PC-3 (cell line): ENCODE measurements around the gene TEAD1. TPM values are rescaled to one million over a fixed set of nuclear protein-coding genes. Genes with fewer than 3 reads are reported as not detected.

ENCODE experiments used
- ATAC-seq: fragments of 200-7000 bp; cut with Tn5 transposase; 2 replicates; pipeline ENCODE4 v1.9.1; 2020; ENCODE audit warnings: mild to moderate bottlenecking, moderate library complexity
- BruUV-seq: library from RNA; stranded (reverse); fragments of 400-500 nt; replicated peaks from 2 replicates; lab custom pipeline; 2021; lab: Mats Ljungman, UMichigan
- CTCF ChIA-PET: fragments of 300-600 bp; sonication (Branson Sonifier 250); formaldehyde crosslinking; loops from one replicate; lab custom pipeline; 2022; ENCODE audit warnings: antibody characterized with exemption; lab: Charles Lee
- POLR2A ChIA-PET: fragments of 300-600 bp; sonication (Branson Sonifier 250); formaldehyde crosslinking; loops from one replicate; lab custom pipeline; 2022; ENCODE audit warnings: antibody characterized with exemption; ENCODE audit not compliant: unreplicated experiment; lab: Charles Lee
- DNase-seq: peaks from one replicate; pipeline ENCODE4 v3.0.0-alpha.2; 2015
- H2AFZ ChIP-seq: fragments of 300-600 bp; sonication (generic); 2 replicates; pipeline ENCODE4 v1.6.0; 2016; ENCODE audit warnings: antibody characterized with exemption, low read length
- H3F3A ChIP-seq: fragments of 300-600 bp; sonication (generic); one replicate; pipeline ENCODE4 v1.6.0; 2017; ENCODE audit warnings: antibody characterized with exemption, low read length, control low read depth, mild to moderate bottlenecking; ENCODE audit not compliant: unreplicated experiment
- H3K27ac ChIP-seq: fragments of 300-600 bp; sonication (generic); 2 replicates; pipeline ENCODE4 v1.5.1; 2016; ENCODE audit warnings: mild to moderate bottlenecking, low read length
- H3K27me3 ChIP-seq: fragments of 300-600 bp; sonication (generic); 2 replicates; pipeline ENCODE4 v1.6.1; 2016; ENCODE audit warnings: low read length, mixed read lengths
- H3K36me3 ChIP-seq: fragments of 300-600 bp; sonication (generic); 2 replicates; pipeline ENCODE4 v1.6.1; 2016; ENCODE audit warnings: low read depth, mixed run types, low read length, mixed read lengths
- H3K4me1 ChIP-seq: fragments of 300-600 bp; sonication (generic); 2 replicates; pipeline ENCODE4 v1.5.1; 2016; ENCODE audit warnings: low read length; ENCODE audit not compliant: insufficient read depth
- H3K4me2 ChIP-seq: fragments of 300-600 bp; sonication (generic); 2 replicates; pipeline ENCODE4 v1.6.0; 2016; ENCODE audit warnings: low read length
- H3K4me3 ChIP-seq: fragments of 300-600 bp; sonication (generic); 2 replicates; pipeline ENCODE4 v1.5.1; 2016; ENCODE audit warnings: mild to moderate bottlenecking, low read length, mixed read lengths
- H3K79me2 ChIP-seq: fragments of 300-600 bp; sonication (generic); 2 replicates; pipeline ENCODE4 v1.6.1; 2017; ENCODE audit warnings: low read length, mixed read lengths
- H3K9ac ChIP-seq: fragments of 300-600 bp; sonication (generic); 2 replicates; pipeline ENCODE4 v1.6.0; 2016; ENCODE audit warnings: mild to moderate bottlenecking, low read length
- H3K9me2 ChIP-seq: fragments of 300-600 bp; sonication (generic); replicated peaks from 2 replicates; pipeline ENCODE4 v1.6.1; 2016; ENCODE audit warnings: mixed run types, low read length, mixed read lengths
- H3K9me3 ChIP-seq: fragments of 300-600 bp; sonication (generic); 2 replicates; pipeline ENCODE4 v1.6.1; 2016; ENCODE audit warnings: low read length, mixed read lengths
- H4K20me1 ChIP-seq: fragments of 300-600 bp; sonication (generic); 2 replicates; pipeline ENCODE4 v1.6.1; 2016; ENCODE audit warnings: low read length, mixed read lengths
- CTCF ChIP-seq: fragments of 300-600 bp; sonication (generic); conservative IDR thresholded peaks from 2 replicates; pipeline ENCODE4 v1.5.1; 2017; ENCODE audit warnings: antibody characterized with exemption, low read depth, mild to moderate bottlenecking, low read length
- EZH2 ChIP-seq: fragments of 300-600 bp; sonication (generic); IDR thresholded peaks from one replicate; pipeline ENCODE4 v1.6.1; 2017; ENCODE audit warnings: antibody characterized with exemption, mild to moderate bottlenecking, low read length; ENCODE audit not compliant: unreplicated experiment
- EZH2phosphoT487 ChIP-seq: fragments of 300-600 bp; sonication (generic); IDR thresholded peaks from 2 replicates; pipeline ENCODE4 v1.6.1; 2018; ENCODE audit warnings: mild to moderate bottlenecking, antibody characterized with exemption, low read length, borderline replicate concordance
- intact Hi-C: fragments of 100-400 bp; cut with micrococcal nuclease; formaldehyde crosslinking; loops from 2 replicates; pipeline ENCODE4 v1.9.0; 2023
- total RNA-seq: library from RNA; depleted of rRNA; stranded (reverse); fragments of >200 nt; gene quantifications from 2 replicates; pipeline ENCODE4 v1.2.3, GENCODE V29; 2014

Gene TEAD1
- total RNA-seq, 1 experiment from 2014 or later: 70.2 TPM

GRCh38 chr11:12864316-12865156 lies 190.3 kb downstream of the TEAD1 start:
- intact Hi-C loops: no loop called here
- POLR2A ChIA-PET: no interaction called here
- no TSS peak for BruUV-seq
- ATAC-seq (peak; percentile 38), DNase-seq (peak; percentile 30)
- peaks cover 8% of the 10 kb centered on the region for H3K79me2 ChIP-seq
- H3K36me3 ChIP-seq: peaks cover 11% of the 10 kb centered on the region; the same call in 1 of the 2 replicates
- no peaks in the 10 kb centered on the region for H3K9me2 ChIP-seq
- H3K9me3 ChIP-seq: no peaks in the 10 kb centered on the region
- H3K27me3 ChIP-seq: no peaks in the 10 kb centered on the region
- CTCF ChIA-PET: no interaction called here
- no peak overlapping the region for H3K4me2 ChIP-seq
- TF ChIP-seq CTCF: no peak
- TF ChIP-seq EZH2phosphoT487: no peak
- H2AFZ ChIP-seq: no peak overlapping the region
- 0 out of 2 replicates have a peak, but pooled peaks cover 4% of the 10 kb centered on the region for H4K20me1 ChIP-seq
- H3K27ac ChIP-seq: no peak overlapping the region
- H3F3A ChIP-seq: no peaks in the 10 kb centered on the region
- no peak overlapping the region for H3K9ac ChIP-seq
- H3K4me3 ChIP-seq: no peak overlapping the region
- no peaks in the 10 kb centered on the region for H3K4me1 ChIP-seq

GRCh38 chr11:12865863-12866595 lies 191.8 kb downstream of the TEAD1 start:
- TF ChIP-seq EZH2 (no peak), EZH2phosphoT487 (no peak), CTCF (no peak)
- BruUV-seq: no TSS peak
- ChIA-PET CTCF (no interaction called here), POLR2A (no interaction called here)
- DNase-seq: no peak
- Histone ChIP-seq H3K36me3 (peaks cover 11% of the 10 kb centered on the region; the same call in 1 of the 2 replicates), H3K79me2 (peaks cover 4% of the 10 kb centered on the region; the same call in 1 of the 2 replicates), H3K27me3 (no peaks in the 10 kb centered on the region), H3F3A (no peaks in the 10 kb centered on the region), H4K20me1 (no peaks in the 10 kb centered on the region), H2AFZ (no peak overlapping the region), H3K9me3 (no peaks in the 10 kb centered on the region), H3K9ac (no peak overlapping the region), H3K4me2 (no peak overlapping the region), H3K27ac (no peak overlapping the region), H3K4me1 (no peaks in the 10 kb centered on the region), H3K4me3 (no peak overlapping the region), H3K9me2 (no peaks in the 10 kb centered on the region)
- no peak for ATAC-seq
- intact Hi-C loops: no loop called here
